MM.1S (cell line): ENCODE results near the gene CCDC158.

Experiments used
- EZH2 ChIP-seq: fragments of 300-600 bp; sonication (generic); optimal IDR thresholded peaks from 2 replicates; pipeline ENCODE3; 2017; ENCODE audit warnings: low read depth, mild to moderate bottlenecking, antibody characterized with exemption, low read length, mixed read lengths
- EZH2phosphoT487 ChIP-seq: fragments of 300-600 bp; sonication (generic); IDR thresholded peaks from 2 replicates; pipeline ENCODE4 v1.6.1; 2018; ENCODE audit warnings: antibody characterized with exemption, low read length
- TF ChIP-seq, protein P1 (sequence below): fragments of 300-600 bp; sonication (generic); IDR thresholded peaks from 2 replicates; pipeline ENCODE4 v1.5.1; 2016; ENCODE audit warnings: antibody characterized with exemption, low read length, mixed read lengths

- TF ChIP-seq, protein P1, sequence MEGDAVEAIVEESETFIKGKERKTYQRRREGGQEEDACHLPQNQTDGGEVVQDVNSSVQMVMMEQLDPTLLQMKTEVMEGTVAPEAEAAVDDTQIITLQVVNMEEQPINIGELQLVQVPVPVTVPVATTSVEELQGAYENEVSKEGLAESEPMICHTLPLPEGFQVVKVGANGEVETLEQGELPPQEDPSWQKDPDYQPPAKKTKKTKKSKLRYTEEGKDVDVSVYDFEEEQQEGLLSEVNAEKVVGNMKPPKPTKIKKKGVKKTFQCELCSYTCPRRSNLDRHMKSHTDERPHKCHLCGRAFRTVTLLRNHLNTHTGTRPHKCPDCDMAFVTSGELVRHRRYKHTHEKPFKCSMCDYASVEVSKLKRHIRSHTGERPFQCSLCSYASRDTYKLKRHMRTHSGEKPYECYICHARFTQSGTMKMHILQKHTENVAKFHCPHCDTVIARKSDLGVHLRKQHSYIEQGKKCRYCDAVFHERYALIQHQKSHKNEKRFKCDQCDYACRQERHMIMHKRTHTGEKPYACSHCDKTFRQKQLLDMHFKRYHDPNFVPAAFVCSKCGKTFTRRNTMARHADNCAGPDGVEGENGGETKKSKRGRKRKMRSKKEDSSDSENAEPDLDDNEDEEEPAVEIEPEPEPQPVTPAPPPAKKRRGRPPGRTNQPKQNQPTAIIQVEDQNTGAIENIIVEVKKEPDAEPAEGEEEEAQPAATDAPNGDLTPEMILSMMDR: no peak
- TF ChIP-seq EZH2phosphoT487 (no peak), EZH2 (no peak)
These were observed 36.9 kb downstream of the CCDC158 start for GRCh38 chr4:76384052-76384451.
